Testis (tissue), 3 donors: Measurements from ENCODE around the gene DDX59. TPM values are rescaled to one million over a fixed set of nuclear protein-coding genes. Genes with fewer than 3 reads are reported as not detected.

ENCODE experiments used
- DNase-seq: peaks from one replicate; pipeline ENCODE4 v3.0.0-alpha.2; 2019
- H3K27ac ChIP-seq, 2 donors: fragments of 200-600 bp; sonication (generic); one replicate each; pipeline ENCODE4 v1.5.1; 2019
- H3K27me3 ChIP-seq: fragments of 200-600 bp; sonication (generic); one replicate; pipeline ENCODE4 v1.5.1; 2019
- H3K36me3 ChIP-seq: fragments of 200-600 bp; sonication (generic); one replicate; pipeline ENCODE4 v1.5.1; 2017; ENCODE audit warnings: low read depth; ENCODE audit errors: missing control alignments
- H3K4me1 ChIP-seq: fragments of 200-600 bp; sonication (generic); one replicate; pipeline ENCODE4 v1.5.1; 2019
- H3K4me3 ChIP-seq, 2 donors: fragments of 200-600 bp; sonication (generic); one replicate each; pipeline ENCODE4 v1.5.1; 2017 to 2019
- H3K9me3 ChIP-seq: fragments of 200-600 bp; sonication (generic); one replicate; pipeline ENCODE4 v1.5.1; 2017
- CTCF ChIP-seq, 3 experiments: fragments of 450-650 bp in 2 of 3; fragments of 200-600 bp in 1 of 3; sonication (generic) in 1 of 3; IDR thresholded peaks; one replicate each; pipeline ENCODE4 v1.5.1; 2016 to 2019; ENCODE audit warnings: antibody characterized with exemption in 3 of 3, mild to moderate bottlenecking in 2 of 3, moderate library complexity in 1 of 3
- POLR2A ChIP-seq: fragments of 450-650 bp; IDR thresholded peaks from one replicate; pipeline ENCODE4 v1.6.1; 2017; ENCODE audit warnings: antibody characterized with exemption, mild to moderate bottlenecking, moderate library complexity
- WGBS, 2 donors: methylation state at CpG; one replicate each; pipeline ENCODE4 v1.1.5; 2018; 5-methylcytosine and 5-hydroxymethylcytosine counted together
- intact Hi-C: fragments of 100-400 bp; cut with DNase I; formaldehyde crosslinking; loops from one replicate; pipeline ENCODE4 v1.15.1; 2023; ENCODE audit warnings: low total_unique reads
- polyA plus RNA-seq: library from polyadenylated mRNA; stranded (reverse); fragments of 350-450 nt; fragmentation: Illumina TruSeq; extraction: RNeasy Lipid Tissue Mini Kit (QIAGEN cat#74804); gene quantifications from one replicate; pipeline ENCODE4 v1.2.3, GENCODE V29; 2014; ENCODE audit warnings: low read depth, low replicate concordance; ENCODE audit not compliant: insufficient read depth
- total RNA-seq, 2 donors: library from RNA; depleted of rRNA; stranded (reverse); fragments of >200 nt; gene quantifications; one replicate each; pipeline ENCODE4 v1.2.3, GENCODE V29; 2016

DDX59 gene
- total and polyA plus RNA-seq, 3 donors from 2014 or later: 17.7 to 30.2 (median 24.1) TPM

- H3K36me3 ChIP-seq: no peaks in the 10 kb centered on the region
Observed at GRCh38 chr1:200644021-200644420, 25.7 kb downstream of the DDX59 start.

DNA sequence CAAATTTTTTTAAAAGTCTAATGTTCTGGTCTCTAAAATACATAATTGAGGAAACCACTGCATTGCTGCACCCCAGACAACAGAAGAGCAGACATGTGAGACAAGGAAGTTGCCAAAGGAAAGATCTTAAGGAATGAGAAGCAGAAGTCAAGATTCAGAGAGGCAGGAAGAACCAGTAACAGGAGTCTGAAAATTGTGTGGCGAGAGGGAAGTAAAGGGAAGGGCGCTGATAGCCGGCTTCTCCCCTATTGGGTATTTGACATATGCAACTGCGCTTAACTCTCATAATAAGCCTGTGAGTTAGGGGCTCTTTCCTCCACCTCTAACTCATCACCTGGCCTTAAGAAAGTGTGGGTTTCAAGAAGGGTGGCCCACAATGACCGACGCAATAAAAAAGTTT is 27.2 kb downstream of the DDX59 start:
- WGBS, 2 donors: 82 to 89% methylated on average over 6 of the region's 6 CpGs
- no peak for DNase-seq
- no peaks in the 10 kb centered on the region for H3K27me3 ChIP-seq
- intact Hi-C loops: no loop called here
- H3K36me3 ChIP-seq: no peaks in the 10 kb centered on the region
- H3K27ac ChIP-seq: no peak overlapping the region
- H3K4me3 ChIP-seq: no peak overlapping the region
- no peaks in the 10 kb centered on the region for H3K4me1 ChIP-seq
- no peaks in the 10 kb centered on the region for H3K9me3 ChIP-seq
- TF ChIP-seq CTCF (IDR thresholded peaks at IDR 0.05) (no peak), POLR2A (no peak)

More at GRCh38 chr1:200644021-200644420, 25.7 kb downstream of the DDX59 start:
- no peak for DNase-seq
- TF ChIP-seq POLR2A: no peak
- no peak overlapping the region for H3K4me3 ChIP-seq
- H3K27me3 ChIP-seq: no peaks in the 10 kb centered on the region
- no peaks in the 10 kb centered on the region for H3K4me1 ChIP-seq
- intact Hi-C loops: no loop called here
- H3K27ac ChIP-seq: no peak overlapping the region
- H3K9me3 ChIP-seq: no peaks in the 10 kb centered on the region

- TF ChIP-seq CTCF (IDR thresholded peaks at IDR 0.05) (no peak), POLR2A (no peak)
Observed at GRCh38 chr1:200640963-200641401, 28.7 kb downstream of the DDX59 start.

DNA sequence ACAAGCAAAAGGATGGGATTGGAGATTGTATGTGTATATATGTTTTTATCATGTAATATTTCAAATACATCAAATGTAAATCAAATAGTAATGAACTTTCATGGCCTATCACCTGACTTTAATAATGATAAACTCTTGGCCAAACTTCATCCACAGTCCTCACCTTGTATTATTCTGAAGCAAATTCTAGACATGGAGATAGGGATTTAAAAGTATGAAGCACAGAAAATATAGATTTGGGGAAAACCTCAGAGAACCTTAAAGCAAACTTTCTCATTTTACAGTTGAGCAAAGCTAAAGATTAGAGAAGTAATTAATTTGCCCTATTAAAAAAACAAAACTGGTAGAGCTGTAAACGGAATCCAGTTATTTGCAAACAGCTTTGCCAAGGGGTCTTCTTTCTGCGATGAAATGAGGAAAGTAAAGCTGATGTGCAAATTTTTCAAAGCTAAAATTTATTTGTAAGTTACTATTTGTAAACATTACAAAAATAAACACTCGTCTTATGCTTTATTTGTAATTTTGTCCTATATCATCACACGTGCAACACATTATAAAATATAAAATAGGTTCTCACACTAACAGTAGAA is 29.2 kb downstream of the DDX59 start:
- Histone ChIP-seq H3K9me3 (no peaks in the 10 kb centered on the region), H3K4me1 (no peaks in the 10 kb centered on the region), H3K4me3 (no peak overlapping the region), H3K27ac (no peak overlapping the region), H3K36me3 (no peaks in the 10 kb centered on the region), H3K27me3 (no peaks in the 10 kb centered on the region)
- WGBS, 2 donors: 90 to 96% methylated on average over 4 of the region's 4 CpGs
- no peak for DNase-seq
- intact Hi-C loops: no loop called here
- no peak for TF ChIP-seq POLR2A
- no peak for TF ChIP-seq CTCF (IDR thresholded peaks at IDR 0.05)

More at GRCh38 chr1:200640963-200641401, 28.7 kb downstream of the DDX59 start:
- 94 to 96% methylated on average over 5 of the region's 5 CpGs for WGBS, 2 donors
- intact Hi-C loops: no loop called here
- Histone ChIP-seq H3K27ac (no peak overlapping the region), H3K4me1 (no peaks in the 10 kb centered on the region), H3K36me3 (no peaks in the 10 kb centered on the region), H3K27me3 (no peaks in the 10 kb centered on the region), H3K4me3 (no peak overlapping the region), H3K9me3 (no peaks in the 10 kb centered on the region)
- no peak for DNase-seq

DNA sequence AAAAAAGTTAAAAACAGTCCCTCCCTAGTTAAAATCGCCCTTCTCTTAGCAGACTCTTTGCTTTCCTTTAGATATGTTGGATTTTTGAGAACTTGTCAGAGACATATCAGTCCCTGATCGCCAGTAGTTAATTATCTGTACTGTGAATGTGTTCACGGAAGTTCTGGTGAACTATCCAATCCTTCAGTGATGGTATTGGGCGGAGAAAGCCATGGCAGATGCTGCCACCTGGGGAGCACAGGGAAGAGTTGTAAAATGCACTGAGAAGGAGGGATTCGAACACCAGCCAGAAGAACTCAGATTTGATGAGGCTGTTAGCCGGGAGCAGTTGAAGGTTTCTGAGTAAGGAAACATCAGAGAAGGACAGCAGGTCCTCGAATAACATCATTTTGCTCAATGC is 31.6 kb downstream of the DDX59 start:
- no peak overlapping the region for H3K4me3 ChIP-seq
- no peaks in the 10 kb centered on the region for H3K4me1 ChIP-seq
- no peak overlapping the region for H3K27ac ChIP-seq
- DNase-seq: no peak
- intact Hi-C loops: no loop called here
- WGBS, 2 donors: 64 to 69% methylated on average over 7 of the region's 7 CpGs
- no peaks in the 10 kb centered on the region for H3K9me3 ChIP-seq
- no peaks in the 10 kb centered on the region for H3K27me3 ChIP-seq
- TF ChIP-seq POLR2A (no peak), CTCF (IDR thresholded peaks at IDR 0.05) (no peak)
- no peaks in the 10 kb centered on the region for H3K36me3 ChIP-seq
